Lower leg skin (tissue), 4 donors: ENCODE data around the gene HTR1D. TPM values are rescaled to one million over a fixed set of nuclear protein-coding genes. Genes with fewer than 3 reads are reported as not detected.

Source experiments
- DNase-seq, 2 donors: peaks; one replicate each; pipeline ENCODE4 v3.0.0-alpha.2; 2019; ENCODE audit warnings: low spot score in 2 of 2
- H3K4me3 ChIP-seq: fragments of 200-600 bp; sonication (generic); 2 replicates; pipeline ENCODE4 v1.5.1; 2017; ENCODE audit warnings: mild to moderate bottlenecking, low read depth; ENCODE audit not compliant: poor library complexity, severe bottlenecking
- POLR2A ChIP-seq, 2 donors: fragments of 450-650 bp; IDR thresholded peaks; one replicate each; pipeline ENCODE4 v1.6.1; 2016 to 2017; ENCODE audit warnings: antibody characterized with exemption in 2 of 2, mild to moderate bottlenecking in 1 of 2, moderate library complexity in 1 of 2
- WGBS, 2 donors: methylation state at CpG; one replicate each; pipeline ENCODE4 v1.1.5; 2018; 5-methylcytosine and 5-hydroxymethylcytosine counted together
- intact Hi-C: fragments of 100-400 bp; cut with DNase I; formaldehyde crosslinking; loops from one replicate; pipeline ENCODE4 v1.15.0; 2023; ENCODE audit warnings: low total_unique reads
- total RNA-seq, 4 donors: library from RNA; depleted of rRNA; stranded (reverse); fragments of >200 nt; gene quantifications; one replicate each; pipeline ENCODE4 v1.1.0, GENCODE V29; 2016
- TF ChIP-seq, protein P1 (sequence below), 3 donors: fragments of 450-650 bp; IDR thresholded peaks; one replicate each; pipeline ENCODE4 v1.5.1; 2016; ENCODE audit warnings: antibody characterized with exemption in 3 of 3, mild to moderate bottlenecking in 3 of 3, moderate library complexity in 2 of 3

HTR1D gene
- total RNA-seq, 4 donors from 2014 or later = not detected

- TF ChIP-seq, protein P1, sequence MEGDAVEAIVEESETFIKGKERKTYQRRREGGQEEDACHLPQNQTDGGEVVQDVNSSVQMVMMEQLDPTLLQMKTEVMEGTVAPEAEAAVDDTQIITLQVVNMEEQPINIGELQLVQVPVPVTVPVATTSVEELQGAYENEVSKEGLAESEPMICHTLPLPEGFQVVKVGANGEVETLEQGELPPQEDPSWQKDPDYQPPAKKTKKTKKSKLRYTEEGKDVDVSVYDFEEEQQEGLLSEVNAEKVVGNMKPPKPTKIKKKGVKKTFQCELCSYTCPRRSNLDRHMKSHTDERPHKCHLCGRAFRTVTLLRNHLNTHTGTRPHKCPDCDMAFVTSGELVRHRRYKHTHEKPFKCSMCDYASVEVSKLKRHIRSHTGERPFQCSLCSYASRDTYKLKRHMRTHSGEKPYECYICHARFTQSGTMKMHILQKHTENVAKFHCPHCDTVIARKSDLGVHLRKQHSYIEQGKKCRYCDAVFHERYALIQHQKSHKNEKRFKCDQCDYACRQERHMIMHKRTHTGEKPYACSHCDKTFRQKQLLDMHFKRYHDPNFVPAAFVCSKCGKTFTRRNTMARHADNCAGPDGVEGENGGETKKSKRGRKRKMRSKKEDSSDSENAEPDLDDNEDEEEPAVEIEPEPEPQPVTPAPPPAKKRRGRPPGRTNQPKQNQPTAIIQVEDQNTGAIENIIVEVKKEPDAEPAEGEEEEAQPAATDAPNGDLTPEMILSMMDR (IDR thresholded peaks at IDR 0.05) = no peak
- no peak for TF ChIP-seq POLR2A (IDR thresholded peaks at IDR 0.05)
- WGBS, 2 donors = 54 to 63% methylated on average over 6 of the region's 6 CpGs
- intact Hi-C loops = no loop called here
- DNase-seq = no peak
- H3K4me3 ChIP-seq = no peak overlapping the region
Measured at GRCh38 chr1:23249787-23250454, 32.6 kb upstream of the HTR1D start.

DNA sequence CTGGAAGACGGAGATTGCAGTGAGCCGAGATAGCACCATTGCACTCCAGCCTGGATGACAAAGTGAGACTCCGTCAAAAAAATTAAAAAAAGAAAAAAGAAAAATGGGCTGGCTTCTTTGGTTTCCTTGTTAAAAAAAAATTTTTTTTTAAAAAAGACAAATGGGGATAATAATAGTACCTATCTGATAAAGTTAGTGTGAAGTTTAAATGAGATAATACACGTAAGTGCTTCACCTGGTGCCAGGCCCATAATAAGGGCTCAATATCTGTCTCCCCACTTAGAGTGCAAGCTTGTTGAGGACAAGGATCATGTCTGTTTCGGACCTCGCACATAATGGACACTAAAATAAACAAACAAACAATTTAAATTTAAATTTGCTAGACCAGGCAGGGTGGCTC lies 30.0 kb upstream of the HTR1D start:
- H3K4me3 ChIP-seq = no peak overlapping the region
- TF ChIP-seq, protein P1 (IDR thresholded peaks at IDR 0.05) = no peak
- TF ChIP-seq POLR2A (IDR thresholded peaks at IDR 0.05) = no peak
- intact Hi-C loops = no loop called here
- no peak for DNase-seq
- 96% methylated on average over 6 of the region's 6 CpGs for WGBS, 2 donors

- intact Hi-C loops = no loop called here
- no peak overlapping the region for H3K4me3 ChIP-seq
- no peak for DNase-seq
- WGBS, 2 donors = 80 to 82% methylated on average over 2 of the region's 2 CpGs
- TF ChIP-seq, protein P1 (IDR thresholded peaks at IDR 0.05) = no peak
- TF ChIP-seq POLR2A (IDR thresholded peaks at IDR 0.05) = no peak
Measured at GRCh38 chr1:23246274-23246673, 29.0 kb upstream of the HTR1D start.

GRCh38 chr1:23244256-23244761 lies 27.0 kb upstream of the HTR1D start:
- no peak for TF ChIP-seq POLR2A (IDR thresholded peaks at IDR 0.05)
- TF ChIP-seq, protein P1 (IDR thresholded peaks at IDR 0.05) = no peak
- H3K4me3 ChIP-seq = no peak overlapping the region
- intact Hi-C loops = no loop called here
- no peak for DNase-seq
- WGBS, 2 donors = 88 to 91% methylated on average over 7 of the region's 7 CpGs

DNA sequence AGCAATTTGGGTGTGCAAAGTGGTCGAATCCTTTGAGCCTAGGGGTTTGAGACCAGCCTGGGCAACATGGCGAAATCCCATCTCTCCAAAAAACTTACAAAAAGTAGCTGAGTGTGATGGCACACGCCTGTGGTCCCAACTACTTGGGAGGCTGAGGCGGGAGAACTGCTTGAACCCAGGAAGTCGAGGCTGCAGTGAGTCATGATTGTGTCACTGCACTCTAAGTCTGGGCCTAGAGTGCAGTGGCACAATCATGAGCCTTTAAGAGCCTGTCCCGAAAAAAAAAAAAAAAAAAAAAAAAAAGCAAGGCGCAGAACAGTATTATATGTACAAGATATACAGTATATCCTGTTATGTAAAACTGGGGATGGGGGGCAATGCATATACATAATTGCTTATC lies 25.1 kb upstream of the HTR1D start:
- intact Hi-C loops = no loop called here
- no peak overlapping the region for H3K4me3 ChIP-seq
- TF ChIP-seq, protein P1 (IDR thresholded peaks at IDR 0.05) = no peak
- no peak for TF ChIP-seq POLR2A (IDR thresholded peaks at IDR 0.05)
- DNase-seq = no peak
- WGBS, 2 donors = 76 to 91% methylated on average over 7 of the region's 7 CpGs
